GM20431 (cell line): ENCODE results near the gene PALLD.

Source experiments
- in situ Hi-C: fragments of 300-500 bp; cut with MseI, MboI; formaldehyde crosslinking; loops from one replicate; pipeline ENCODE4 v1.15.0; 2020; ENCODE audit warnings: low sequenced_read_pairs; ENCODE audit not compliant: unreplicated experiment

PALLD gene

DNA sequence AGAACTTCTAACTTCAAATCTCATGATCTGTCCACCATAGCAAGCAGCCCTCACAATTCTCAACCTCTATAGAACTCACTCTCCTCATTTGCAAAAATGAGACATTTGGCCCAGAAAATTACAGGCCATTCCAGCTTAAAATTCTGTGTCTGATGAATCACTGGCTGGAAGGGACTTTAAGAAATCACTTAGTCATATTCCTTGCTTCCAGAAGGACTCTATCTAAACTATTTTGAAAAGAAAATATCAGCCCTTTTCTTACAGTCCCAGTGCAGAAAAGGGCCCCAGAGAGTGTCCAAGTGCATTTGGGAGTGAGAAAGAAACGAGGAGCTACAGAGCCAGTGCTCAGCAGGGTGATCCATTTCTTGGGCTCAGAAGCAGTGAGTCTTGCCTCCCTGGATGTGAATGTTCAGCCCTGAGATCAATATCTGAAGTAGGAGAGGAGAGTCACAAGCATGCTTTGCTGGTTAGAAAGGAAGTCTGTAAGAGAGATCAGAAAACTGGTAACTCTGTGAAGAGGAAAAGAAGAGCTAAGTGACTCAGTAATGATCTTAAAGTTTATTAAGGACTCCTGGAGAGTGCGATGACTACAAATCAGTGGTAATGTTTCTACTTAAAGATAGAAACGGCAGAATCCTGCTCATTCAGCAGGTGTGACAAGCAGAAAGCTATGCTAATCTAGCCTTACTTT is 139.8 kb downstream of the PALLD start:
- in situ Hi-C loops: no loop called here

DNA sequence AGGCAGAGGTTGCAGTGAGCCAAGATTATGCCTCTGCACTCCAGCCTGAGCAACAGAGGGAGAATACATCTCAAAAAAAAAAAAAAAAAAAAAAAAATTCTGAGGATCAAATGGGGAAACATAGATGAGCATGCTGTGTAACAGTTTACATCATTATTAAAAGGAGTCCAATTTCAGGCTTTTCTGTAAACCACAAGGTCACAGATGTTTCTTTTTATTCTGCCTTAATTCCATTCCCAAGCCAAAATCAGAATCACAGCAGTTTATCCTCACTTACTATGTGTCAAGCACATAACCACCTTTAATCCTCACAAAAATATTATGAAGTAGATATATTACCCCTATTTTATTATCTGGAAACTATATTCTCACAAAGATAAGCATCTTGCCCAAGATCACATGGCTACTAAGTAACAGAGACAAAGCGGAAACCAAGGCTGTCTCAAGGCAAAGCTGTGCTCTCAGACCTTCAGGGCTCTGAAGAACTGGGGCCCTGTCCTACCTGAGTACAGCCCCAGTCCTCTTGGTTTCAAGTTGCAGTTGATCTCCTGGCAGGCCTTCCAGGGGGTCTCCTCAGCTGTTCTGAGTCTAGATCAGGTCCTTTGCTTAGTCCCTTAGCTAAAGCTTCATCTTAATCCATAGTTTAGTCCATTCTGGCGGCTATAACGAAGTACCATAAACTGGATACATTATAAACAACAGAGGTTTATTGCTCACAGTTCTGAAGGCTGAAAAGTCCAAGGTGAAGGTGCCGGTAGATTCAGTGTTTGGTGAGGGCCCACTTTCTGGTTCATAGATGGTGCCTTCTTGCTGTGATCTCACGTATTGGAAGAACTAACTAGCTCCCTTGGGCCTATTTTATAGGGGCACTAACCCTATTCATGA is 141.3 kb downstream of the PALLD start:
- in situ Hi-C loops: no loop called here

GRCh38 chr4:168639914-168640313 is 143.1 kb downstream of the PALLD start:
- in situ Hi-C loops: no loop called here

DNA sequence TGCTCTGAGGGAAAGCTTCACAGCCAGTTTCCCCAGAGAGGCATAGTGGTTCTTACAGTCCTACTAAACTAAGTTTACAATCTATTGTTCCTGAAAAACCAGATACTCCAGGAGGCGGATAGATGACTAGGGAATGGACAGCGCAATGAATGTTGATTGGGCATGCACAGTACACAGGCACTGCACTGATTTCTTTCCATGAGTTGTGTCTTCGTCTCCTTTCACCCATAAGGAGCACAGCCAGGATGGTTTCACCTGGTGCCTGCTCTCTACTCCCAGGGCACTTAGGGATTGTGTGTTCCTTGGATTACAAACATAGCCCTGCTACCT is 144.9 kb downstream of the PALLD start:
- in situ Hi-C loops: no loop called here

- in situ Hi-C loops: no loop called here
Measured at GRCh38 chr4:168642591-168642990, 145.7 kb downstream of the PALLD start.

DNA sequence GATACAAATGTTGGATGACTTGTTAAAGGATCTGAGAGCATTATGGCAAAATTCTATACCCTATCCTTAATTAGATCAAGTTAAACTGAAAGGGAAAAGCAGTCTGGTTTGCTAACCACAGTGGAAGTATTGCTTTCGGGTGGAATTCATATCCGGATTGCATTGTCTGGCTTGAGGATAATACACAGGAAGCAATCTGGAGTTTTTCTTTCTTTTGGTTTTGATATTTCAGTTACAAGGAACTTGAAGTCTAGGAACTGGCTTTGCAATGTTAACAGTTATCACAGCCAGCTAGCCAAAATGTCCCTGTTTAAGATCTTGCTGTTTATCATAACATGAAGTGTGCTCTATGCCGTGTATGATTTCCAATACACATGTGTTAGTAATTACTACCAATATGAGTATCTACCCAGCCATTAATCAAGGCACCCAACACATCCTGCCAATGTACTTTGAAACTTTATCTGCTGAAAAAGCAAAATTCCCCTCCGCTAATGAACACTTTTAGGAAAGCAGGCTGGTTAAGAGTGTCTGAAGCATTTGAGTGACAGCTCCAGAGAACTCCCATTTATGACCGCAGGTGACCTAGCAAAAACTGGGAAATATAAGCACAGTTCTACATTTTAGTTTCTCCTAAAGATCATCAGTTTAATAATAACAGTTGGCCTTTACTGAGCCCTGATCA is 146.4 kb downstream of the PALLD start:
- in situ Hi-C loops: no loop called here

- in situ Hi-C loops: no loop called here
Measured at GRCh38 chr4:168643796-168644159, 146.9 kb downstream of the PALLD start.

GRCh38 chr4:168646001-168646768 is 149.3 kb downstream of the PALLD start:
- in situ Hi-C loops: no loop called here

DNA sequence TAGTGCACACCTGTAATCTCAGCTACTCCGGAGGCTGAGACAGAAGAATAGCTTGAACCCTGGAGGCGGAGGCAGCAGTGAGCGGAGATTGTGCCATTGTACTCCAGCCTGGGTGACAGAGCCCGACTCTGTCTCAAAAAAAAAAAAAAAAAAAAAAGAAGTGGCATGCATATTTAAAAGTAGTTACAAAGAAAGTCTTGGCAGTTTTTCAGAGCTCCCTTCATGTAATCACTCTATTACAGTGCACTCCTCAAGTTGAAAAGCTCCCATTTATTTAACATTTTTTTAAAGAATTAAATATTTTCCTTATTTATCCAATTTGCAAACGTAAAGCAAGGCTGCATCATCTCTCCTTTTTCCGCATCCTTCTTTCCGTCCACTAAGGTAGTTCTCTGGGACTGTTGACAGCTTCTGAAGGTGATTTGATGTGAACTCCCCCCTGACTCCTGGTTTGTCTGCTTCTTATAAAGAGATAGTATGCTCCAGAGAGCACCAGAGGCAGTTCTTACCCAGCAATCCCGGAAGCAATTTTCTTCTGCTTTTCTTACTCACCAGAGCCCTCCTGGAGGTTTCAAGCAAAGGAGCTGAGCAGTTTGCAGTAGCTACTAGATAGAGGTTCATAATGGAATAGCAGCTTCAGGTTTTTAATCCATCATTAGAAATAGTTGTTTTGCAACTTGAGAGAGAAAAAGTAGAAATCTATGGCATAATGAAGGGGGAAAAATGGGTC is 151.0 kb downstream of the PALLD start:
- in situ Hi-C loops: no loop called here

DNA sequence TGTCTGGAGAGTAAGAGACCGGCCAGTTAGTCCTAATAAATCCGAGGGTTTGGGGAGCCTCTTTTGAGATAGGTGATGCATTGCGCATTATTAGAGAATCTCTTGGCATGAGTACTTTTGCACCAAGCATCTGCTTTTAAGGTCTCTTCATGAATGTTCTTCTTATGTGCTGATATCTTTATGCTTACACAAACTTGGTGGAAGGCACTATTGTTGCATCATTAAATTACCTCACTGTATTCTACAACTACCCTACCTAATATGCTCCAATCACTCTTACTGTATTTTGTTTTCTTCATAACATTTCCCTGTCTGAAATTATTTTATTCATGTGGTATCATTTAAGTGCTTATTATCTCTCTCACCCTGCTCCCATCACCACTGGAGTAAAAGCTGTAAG is 151.6 kb downstream of the PALLD start:
- in situ Hi-C loops: no loop called here

DNA sequence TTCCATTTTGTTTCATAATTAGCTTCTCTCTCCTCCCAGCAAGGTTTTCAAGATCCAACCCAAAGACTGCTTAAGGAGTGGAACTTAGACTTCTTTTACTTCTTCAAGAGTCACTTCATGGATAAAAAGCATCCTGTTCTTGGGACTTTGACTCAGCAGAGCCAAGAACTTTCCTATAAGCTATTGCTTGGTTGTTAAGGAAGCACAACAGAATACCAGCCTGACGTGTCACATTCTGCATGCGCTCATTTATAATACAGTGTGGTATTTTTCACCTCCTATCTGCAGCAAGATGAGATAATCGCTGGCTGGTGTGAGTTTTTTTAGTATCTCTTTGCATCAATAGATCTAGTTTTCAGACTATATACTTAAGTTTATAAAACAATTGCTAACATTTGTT is 152.1 kb downstream of the PALLD start:
- in situ Hi-C loops: no loop called here

DNA sequence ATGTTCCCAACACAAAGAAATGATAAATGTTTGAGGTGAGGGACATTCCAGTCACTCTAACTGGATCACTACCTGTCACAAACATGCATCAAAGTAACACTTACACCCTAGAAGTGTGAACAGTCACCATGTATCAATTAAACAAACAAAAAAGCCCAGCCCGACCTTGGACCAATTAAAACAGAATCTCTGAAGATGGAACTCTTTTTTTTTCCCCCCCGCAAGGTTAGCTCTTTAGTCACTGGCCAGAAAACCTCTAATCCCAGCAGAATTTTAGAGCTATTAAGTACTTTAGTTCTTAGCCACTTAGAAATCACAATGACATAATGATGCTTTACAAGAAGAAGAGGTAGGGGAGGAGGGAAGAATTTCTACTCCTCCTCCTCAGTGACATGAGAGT is 154.5 kb downstream of the PALLD start:
- in situ Hi-C loops: no loop called here

DNA sequence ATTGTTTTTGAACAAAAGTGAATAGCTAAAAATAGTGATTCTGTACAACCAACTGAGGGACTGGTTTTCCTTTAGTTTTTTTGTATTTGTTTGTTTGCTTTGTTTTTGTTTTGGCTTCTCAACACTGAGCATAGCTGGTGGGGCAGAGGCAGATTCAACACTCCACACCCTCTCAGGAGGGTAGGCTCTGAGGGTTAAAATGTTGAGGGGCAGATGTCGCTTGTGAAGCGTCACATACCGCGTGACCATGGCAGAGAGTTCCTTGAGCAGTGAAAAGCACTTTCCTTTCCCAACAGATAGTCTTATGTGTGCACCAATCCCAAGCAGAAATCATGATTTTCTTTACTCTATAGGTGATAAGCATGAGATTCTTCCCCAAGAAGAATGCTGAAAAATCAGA is 155.0 kb downstream of the PALLD start:
- in situ Hi-C loops: no loop called here

DNA sequence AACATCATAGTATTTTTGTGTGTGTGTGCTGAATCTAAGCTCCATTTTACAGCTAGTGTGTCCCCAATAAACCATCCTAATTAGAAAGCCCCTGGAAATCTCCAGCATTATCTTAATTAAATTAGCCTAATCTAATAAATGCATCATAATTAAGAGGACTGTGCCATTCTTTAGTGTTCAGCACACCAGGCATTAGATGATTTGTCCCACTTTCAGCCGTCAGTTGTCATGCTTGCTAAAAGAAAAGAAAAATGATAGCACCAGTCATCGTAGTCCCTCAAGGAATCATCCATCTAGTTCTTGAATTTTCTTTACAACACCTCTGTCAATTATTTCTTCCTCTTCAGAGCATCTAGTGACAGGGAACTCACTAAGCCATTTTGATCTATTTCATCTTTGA is 155.9 kb downstream of the PALLD start:
- in situ Hi-C loops: no loop called here

GRCh38 chr4:168654104-168654847 is 157.4 kb downstream of the PALLD start:
- in situ Hi-C loops: no loop called here

- in situ Hi-C loops: no loop called here
Measured at GRCh38 chr4:168654848-168655174, 158.0 kb downstream of the PALLD start.

- in situ Hi-C loops: no loop called here
Measured at GRCh38 chr4:168655182-168655581, 158.3 kb downstream of the PALLD start.

GRCh38 chr4:168656055-168656660 is 159.3 kb downstream of the PALLD start:
- in situ Hi-C loops: no loop called here

- in situ Hi-C loops: no loop called here
Measured at GRCh38 chr4:168656946-168657473, 160.2 kb downstream of the PALLD start.
